Cardiac septum (tissue), 1 donor: ENCODE measurements around the gene TMEM240. TPM values are rescaled to one million over a fixed set of nuclear protein-coding genes. Genes with fewer than 3 reads are reported as not detected.
"Not testable (repeated sequence)": the region's sequence is repeated elsewhere in the genome, so short reads cannot be mapped to it uniquely, and the experiment has no call there.

Source experiments
- DNase-seq: peaks from one replicate; pipeline ENCODE4 v3.0.0-alpha.2; 2020; ENCODE audit warnings: low spot score
- intact Hi-C: fragments of 100-400 bp; cut with DNase I; formaldehyde crosslinking; loops from one replicate; pipeline ENCODE4 v1.14.0; 2022
- total RNA-seq: library from RNA; stranded (reverse); fragmentation: NEBNext Ultra II Directional; extraction: Animal tissue kit (Norgen Biotek cat#: 25700); gene quantifications from one replicate; pipeline ENCODE4 v1.2.1, GENCODE V29; 2021
- donor health status: DM: no; HTN: no; CAD: no.

The TMEM240 gene
- total RNA-seq, 1 donor from 2014 or later = 5.0 TPM

DNA sequence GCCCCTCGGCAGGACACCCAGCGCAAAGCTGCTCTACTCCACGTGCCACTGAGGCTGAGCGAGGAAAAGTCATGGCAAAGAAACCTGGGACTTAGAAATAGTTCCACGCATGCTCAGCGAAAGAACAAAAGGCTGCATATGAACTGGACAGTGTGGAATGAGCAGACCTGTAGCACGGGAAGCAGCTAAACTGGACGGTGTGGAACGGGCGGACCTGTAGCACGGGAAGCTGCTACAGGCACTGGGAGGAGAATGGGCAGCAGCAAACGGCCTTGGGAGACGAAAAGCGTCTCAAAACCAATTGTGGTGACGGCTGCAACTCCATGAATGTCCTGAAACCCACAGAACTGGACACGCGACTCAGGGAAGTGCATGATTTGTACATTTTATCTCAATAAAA is 18.6 kb upstream of the TMEM240 start:
- intact Hi-C loops = no loop called here
- DNase-seq = no peak

GRCh38 chr1:1558591-1558990 is 18.2 kb upstream of the TMEM240 start:
- no peak for DNase-seq
- intact Hi-C loops = no loop called here

DNA sequence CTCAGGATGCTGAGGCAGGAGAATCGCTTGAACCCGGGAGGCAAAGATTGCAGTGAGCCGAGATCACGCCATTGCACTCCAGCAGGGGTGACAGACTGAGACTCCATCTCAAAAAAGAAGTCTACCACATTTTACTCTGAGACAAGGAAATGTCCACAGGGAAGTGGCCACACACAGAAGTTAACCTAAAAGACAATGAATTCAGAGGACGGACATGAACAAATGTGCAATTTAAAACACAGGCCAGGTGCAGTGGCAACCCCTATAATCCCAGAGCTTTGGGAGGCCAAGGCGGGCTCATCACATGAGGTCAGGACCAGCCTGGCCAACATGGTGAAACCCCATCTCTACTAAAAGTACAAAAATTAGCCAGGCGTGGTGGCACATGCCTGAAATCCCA is 17.3 kb upstream of the TMEM240 start:
- DNase-seq, intact Hi-C loops: not testable (repeated sequence)

DNA sequence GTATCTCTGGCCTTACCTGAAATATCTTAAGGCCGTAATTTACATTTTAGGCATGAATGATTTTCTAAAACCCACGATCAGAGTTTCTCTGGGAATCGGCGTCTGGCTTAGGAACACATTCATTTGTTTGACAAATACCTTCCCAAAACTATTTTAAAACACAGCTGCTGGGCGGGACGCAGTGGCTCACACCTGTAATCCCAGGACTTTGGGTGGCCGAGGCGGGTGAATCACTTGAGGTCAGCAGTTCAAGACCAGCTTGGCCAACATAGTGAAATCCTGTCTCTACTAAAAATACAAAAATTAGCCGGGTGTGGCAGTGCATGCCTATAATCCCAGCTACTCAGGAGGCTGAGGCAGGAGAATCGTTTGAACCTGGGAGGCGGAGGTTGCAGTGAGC is 16.5 kb upstream of the TMEM240 start:
- intact Hi-C loops, DNase-seq: not testable (repeated sequence)

DNA sequence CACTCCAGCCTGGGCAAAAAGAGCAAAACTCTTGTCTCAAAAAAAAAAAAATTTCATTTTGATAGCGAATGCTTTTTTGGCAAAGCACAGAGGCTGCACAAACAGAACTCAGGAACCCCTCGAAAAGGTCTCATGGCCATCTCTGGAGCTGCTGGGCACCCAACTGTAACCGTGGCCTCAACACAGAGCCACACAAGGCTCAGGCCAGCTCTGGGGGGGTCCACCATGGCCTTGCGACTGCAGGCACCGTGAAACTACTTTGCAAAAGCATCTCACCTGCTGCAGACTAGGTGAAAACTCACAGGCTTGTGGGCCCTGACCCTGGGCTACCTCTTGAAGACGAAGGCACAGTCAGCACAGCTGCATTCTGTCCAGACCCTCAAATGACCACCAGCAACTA is 16.1 kb upstream of the TMEM240 start:
- DNase-seq = no peak
- intact Hi-C loops = no loop called here

DNA sequence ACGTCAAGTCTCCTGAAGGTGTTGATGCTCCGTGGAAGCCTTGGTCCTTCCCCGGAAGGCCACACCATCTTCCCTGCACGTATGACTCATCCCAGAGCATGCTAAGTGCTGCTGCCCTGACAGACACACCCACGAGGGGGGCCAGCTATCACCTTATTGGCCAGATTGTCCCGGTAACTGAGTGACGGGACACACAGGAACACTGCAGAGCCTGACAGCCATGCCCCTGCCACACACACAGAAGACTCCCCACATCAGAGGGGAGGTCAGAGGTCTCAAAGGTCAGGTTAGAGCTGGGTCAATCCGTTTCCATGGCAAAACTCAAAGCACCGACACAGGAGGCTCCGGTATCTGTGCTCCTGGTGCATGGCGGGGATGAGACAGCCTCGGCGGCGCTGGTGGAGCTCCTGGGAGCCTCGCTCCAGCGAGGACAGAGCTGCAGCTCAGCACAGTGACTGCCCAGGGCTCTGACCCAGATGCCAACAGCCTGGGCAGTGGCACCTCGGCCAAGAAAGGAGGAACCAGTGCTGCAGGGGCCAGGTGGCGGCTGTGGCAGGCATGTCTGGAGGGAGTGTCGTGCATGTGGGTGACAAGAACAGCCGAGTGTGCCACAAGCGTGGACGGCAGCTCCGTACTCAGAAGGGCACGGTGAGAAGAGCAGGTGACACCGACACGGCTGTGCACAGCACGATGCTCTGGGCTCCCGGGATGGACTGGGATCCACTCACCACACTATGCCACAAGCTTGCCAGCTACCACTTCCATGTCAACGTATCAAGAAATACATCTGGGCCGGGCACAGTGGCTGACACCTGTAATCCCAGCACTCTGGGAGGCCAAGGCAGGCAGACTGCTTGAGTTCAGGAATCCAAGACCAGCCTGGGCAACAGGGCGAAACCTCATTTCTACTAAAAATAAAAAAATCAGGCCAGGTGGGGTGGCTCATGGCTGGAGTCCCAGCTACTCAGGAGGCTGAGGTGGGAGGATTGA is 14.8 kb upstream of the TMEM240 start:
- intact Hi-C loops = no loop called here
- no peak for DNase-seq

- intact Hi-C loops = no loop called here
- no peak for DNase-seq
These were observed 14.1 kb upstream of the TMEM240 start for GRCh38 chr1:1554550-1554925.

- no peak for DNase-seq
- intact Hi-C loops = no loop called here
These were observed 13.5 kb upstream of the TMEM240 start for GRCh38 chr1:1553821-1554494.

DNA sequence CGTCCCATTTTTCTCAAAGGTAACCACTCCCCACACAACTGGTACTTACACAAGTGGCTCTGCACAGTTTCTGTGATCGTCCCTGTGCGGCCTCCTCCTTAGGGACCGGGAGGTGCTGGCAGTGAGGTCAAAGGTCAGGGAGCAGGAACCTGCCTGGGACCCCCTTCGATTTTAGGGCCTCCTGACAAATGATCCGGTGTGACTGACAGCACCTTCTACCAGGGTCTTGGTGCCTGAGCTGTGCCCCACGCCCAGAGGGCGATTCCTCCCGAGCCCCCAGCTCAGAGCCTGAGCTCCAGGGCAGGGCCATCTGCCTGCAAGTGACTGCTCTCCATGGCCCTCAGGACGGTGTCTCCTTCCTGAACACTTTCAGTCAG is 11.8 kb upstream of the TMEM240 start:
- DNase-seq = no peak
- intact Hi-C loops = no loop called here

- intact Hi-C loops = no loop called here
- no peak for DNase-seq
These were observed 11.3 kb upstream of the TMEM240 start for GRCh38 chr1:1551524-1552262.

- intact Hi-C loops = no loop called here
- no peak for DNase-seq
These were observed 10.4 kb upstream of the TMEM240 start for GRCh38 chr1:1550591-1551432.

DNA sequence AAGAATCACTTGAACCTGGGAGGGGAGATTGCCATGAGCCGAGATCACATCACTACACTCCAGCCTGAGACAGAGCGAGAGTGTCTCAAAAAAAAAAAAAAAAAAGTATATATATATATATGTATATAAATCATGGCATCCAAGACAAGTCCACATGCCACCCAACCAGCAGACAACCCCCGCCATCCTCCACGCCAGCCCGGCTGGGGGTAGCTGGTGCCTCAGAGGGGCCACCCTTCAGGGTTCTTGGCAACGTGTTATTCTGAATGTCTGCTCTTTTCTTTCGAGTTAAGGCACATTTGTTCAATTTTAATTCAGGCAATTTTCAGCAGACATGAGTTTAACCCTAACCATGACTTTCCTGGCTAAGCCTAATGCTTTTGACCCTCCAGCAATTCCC is 9.7 kb upstream of the TMEM240 start:
- intact Hi-C loops = no loop called here
- no peak for DNase-seq

GRCh38 chr1:1548591-1548990 is 8.2 kb upstream of the TMEM240 start:
- no peak for DNase-seq
- intact Hi-C loops = no loop called here

DNA sequence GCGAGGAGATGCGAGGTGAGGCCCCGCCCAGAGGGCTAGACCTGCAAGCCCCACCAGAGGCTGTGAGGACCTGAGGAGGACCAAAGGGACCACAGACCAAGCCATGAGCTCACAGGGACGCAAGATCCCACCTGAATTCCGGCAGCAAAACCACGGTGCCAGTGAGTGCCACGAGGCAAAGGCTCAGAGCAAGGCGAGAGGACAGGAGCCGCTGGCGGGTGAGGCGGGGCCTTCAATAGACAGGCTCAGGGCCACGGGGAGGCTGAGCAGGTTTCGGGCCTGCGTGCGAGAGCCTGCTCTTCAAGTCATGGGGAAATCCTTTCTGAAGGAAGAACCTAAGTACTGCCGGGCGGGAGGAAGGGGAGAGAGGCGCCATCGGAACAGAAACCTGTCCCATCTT is 7.1 kb upstream of the TMEM240 start:
- intact Hi-C loops = no loop called here
- no peak for DNase-seq

GRCh38 chr1:1547011-1547410 is 6.6 kb upstream of the TMEM240 start:
- DNase-seq = no peak
- intact Hi-C loops = no loop called here

DNA sequence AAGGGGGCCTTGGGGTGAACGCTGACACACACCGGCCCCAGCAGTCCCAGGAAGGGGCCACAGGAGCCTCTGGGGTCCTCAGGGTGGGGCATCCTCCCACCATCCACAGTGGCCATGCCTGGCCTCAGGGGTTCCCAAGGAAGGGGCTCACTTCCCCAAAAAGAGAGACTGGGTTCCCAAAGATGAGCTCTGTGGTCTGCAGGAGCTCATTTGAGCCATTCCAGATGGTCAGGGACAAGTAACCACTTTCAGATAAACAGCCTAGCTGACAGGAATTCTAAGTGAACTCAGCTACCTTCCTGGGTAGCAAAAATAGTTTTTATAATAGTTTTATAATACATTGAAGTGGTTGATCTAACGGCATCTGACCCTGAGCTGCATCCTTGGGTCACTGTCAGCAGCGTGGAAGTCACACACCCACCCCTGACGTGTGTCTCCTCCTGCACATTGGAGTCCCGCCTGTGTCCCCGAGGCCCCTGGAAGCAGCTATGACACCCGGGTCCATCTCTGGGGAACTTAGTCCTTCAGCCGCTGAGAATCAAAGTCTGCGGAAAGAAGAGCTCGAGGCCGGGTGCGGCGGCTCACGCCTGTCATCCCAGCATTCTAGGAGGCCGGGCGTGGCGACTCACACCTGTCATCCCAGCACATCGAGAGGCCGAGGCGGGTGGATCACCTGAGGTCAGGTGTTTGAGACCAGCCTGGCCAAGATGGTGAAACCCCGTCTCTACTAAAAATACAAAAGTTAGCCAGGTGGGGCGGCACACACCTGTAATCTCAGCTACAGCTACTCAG is 5.7 kb upstream of the TMEM240 start:
- intact Hi-C loops = no loop called here
- no peak for DNase-seq

DNA sequence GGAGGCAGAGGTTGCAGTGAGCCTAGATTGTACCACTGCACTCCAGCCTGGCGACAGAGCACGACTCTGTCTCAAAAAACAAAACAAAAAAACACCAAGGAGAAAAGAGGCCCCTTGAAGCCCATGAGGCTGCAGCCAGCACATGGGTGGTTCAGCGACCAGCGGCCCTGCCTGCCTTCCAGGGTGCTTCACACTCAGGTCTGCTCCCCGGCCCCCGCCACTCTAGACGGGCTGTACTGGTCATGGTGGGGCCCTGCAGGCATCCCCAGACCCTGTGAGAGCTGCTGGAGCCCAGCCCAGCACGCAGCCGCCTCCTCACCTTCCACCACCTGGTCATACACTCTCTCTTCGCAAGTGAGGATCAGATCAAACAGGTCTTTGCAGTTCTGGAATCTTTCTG is 4.1 kb upstream of the TMEM240 start:
- intact Hi-C loops = no loop called here
- DNase-seq = no peak

GRCh38 chr1:1543706-1544099 is 3.3 kb upstream of the TMEM240 start:
- intact Hi-C loops = no loop called here
- DNase-seq = peak; percentile 82
